HG02852 (cell line): ENCODE measurements around the gene FHIT.

Source experiments
- ATAC-seq: cut with Tn5 transposase; IDR thresholded peaks from one replicate; pipeline ENCODE4 v1.9.1; 2021; ENCODE audit warnings: mild to moderate bottlenecking, moderate library complexity; ENCODE audit not compliant: unreplicated experiment

The FHIT gene

GRCh38 chr3:60659098-60659497 is 592.2 kb downstream of the FHIT start:
- ATAC-seq: no peak

- peak; percentile 97 for ATAC-seq
These were observed 593.3 kb downstream of the FHIT start for GRCh38 chr3:60657972-60658371.

- peak; percentile 66 for ATAC-seq
These were observed 598.4 kb downstream of the FHIT start for GRCh38 chr3:60652829-60653228.

DNA sequence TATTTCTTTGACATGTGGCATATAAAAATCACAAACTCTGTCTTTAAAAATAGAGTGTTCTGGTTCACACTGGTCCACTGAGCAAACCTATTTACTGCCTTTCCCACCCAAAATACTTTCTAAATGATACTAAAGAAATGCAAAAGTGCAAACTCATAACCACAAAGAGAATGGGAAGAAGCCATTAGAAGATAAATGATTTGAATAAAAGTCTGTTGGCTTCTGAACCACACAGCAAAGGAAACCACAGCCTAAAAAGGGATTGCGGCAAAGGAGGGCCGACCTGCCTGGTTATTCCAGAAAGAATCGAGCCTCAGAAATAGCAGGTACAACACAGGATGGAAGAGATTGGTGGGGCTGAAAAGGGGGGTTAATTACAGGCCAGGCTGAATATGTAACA is 599.5 kb downstream of the FHIT start:
- ATAC-seq: no peak

DNA sequence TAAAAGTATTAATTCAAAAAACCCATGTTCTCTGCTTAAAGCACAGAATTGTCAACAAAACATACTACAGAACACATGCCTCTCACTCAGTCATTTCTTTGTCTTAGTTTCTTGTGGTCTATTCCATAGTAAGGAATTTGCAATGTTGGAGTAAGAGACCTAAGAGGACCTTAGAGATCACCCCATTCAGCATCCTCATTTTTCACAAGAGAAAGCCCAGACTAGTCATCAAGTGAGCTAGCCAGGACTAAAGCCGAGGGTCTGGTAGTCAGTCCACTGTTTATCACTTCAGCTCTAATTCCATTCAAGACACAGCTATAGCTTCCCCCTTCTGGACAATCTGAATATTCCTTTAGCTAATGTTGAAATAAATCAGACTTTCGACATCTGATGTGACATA is 601.1 kb downstream of the FHIT start:
- no peak for ATAC-seq

DNA sequence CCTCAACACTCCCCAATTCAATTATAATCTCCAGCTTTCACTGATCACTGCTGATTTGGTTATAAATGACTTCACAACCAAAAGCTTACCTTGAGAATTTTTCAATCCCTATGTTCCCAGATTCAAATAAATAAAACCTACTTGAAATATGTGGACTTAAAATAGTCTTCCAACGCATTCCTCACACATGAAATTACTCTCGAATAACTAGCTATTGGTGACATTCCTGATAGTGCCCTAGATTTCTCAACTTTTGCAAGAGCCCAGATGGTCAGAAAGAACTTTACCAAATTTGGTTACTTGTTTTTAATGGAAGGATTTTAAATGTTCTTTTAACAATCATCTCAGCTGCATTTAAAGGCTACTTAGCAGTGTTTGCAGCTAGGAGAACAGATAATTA is 605.5 kb downstream of the FHIT start:
- ATAC-seq: no peak

DNA sequence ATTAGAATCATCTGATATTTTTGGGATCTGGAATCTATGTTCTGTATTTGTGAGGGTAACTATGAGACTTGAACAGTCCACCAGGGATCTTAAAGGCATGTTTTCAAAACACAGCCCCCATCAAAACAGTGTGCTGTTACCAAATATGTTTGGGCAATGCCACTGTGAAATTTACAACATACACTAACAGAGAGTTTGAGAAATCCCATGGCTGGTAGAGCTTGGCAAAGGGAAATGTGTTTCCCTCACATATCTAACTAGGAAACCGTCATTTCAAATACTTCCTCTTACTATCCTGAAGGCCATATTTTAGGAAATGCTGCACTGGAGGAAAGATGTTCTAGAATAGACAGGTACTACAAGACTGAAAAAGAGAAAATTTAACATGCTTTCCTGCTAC is 607.4 kb downstream of the FHIT start:
- ATAC-seq: no peak

DNA sequence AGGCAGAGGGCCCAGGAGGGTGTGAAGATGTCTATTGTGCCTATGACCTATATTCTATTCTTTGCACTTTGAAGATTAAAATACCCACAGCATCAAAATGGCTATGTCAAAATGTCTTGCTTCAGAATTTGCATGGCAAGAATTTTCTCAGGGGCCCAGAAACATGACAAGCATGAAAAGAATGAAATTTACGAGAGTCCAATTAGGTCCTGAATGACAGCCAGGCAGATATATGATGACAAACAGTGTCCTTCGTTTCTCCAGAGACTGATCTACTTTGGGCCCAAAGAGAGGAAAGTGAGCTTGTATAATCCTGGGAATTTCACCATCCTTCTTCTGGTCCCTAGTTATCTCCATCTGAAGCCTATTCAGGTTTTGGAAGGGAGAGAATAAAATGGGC is 609.9 kb downstream of the FHIT start:
- no peak for ATAC-seq

- no peak for ATAC-seq
These were observed 614.4 kb downstream of the FHIT start for GRCh38 chr3:60636846-60637245.

DNA sequence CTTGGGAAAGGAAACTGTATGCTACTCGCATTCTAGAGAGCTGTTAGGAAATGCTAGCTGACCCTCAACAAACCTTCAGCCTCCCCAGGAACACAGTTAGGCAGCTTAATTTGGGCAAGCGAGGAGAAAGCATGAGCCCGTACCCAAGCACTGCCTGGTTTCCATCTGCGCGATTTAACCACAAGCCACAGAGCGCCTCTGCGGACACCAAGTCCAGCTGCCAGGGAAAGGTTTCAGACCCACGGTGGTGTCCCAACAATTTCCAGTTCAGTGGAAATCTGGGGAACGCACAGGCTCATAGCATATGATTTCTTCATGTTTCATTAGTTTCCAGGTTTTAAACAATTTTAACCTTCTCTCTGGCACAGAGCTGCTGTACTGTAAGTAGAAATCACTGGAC is 617.6 kb downstream of the FHIT start:
- no peak for ATAC-seq

DNA sequence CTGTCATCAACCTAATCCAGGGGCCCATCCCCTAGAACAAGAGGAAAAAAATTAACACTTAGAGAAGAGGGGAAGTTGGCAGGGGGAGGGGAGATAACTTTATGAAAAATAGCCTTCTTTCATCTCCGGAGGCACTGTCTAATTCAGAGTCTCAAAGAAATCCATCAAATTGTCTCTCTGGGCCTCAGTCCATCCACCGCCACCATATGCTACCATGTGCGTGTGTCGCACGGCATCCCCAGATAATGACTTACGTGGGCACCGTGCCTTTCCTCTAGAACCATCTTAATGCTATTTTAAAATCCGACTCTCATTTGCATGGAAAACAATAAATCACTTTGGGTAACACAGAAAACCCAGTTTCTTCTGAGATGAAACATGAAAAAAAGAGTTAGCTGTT is 619.7 kb downstream of the FHIT start:
- ATAC-seq: no peak

- ATAC-seq: no peak
These were observed 620.3 kb downstream of the FHIT start for GRCh38 chr3:60630953-60631352.

DNA sequence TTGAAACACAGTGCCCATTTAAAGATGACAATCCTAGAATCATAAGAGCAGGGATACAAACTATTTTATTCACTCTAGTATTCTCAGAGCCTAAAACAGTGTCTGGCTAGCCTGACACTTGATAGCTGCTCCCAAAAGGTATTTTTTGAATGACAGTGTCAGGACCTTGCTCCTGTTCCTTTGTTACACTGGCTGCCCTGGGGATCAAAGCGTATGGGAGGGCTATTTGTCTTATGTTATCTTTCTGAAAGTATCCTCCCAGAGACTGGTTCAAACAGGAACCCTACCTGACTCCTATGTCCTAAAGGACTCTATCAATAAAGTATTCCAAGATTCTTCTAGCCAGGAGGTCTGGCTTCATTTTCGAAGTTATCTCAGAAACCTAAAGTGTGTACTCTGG is 621.4 kb downstream of the FHIT start:
- ATAC-seq: no peak

GRCh38 chr3:60622349-60622748 is 628.9 kb downstream of the FHIT start:
- no peak for ATAC-seq

DNA sequence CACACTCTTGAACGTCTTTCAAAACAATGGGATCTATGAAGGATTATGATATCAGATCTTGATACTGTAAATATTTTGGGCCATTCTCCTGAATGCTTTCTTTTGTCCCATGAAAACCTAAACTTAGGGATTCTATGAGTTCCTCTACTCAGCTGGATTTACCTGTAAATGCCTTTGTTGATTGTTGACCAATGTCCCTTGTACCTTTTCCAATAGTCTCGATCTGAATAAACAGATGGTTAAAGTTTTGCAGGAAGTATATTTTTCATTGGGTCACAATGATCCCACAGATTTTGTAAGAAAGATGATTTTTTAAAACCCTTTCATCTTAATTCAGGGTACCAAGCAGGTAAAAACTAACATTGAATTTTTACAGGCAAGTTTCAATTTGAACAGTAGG is 634.1 kb downstream of the FHIT start:
- ATAC-seq: no peak

GRCh38 chr3:60613769-60614303 is 637.4 kb downstream of the FHIT start:
- no peak for ATAC-seq

- ATAC-seq: no peak
These were observed 640.7 kb downstream of the FHIT start for GRCh38 chr3:60610441-60611112.

- ATAC-seq: no peak
These were observed 641.8 kb downstream of the FHIT start for GRCh38 chr3:60609446-60609845.

- ATAC-seq: no peak
These were observed 647.4 kb downstream of the FHIT start for GRCh38 chr3:60603860-60604259.

GRCh38 chr3:60600848-60601247 is 650.4 kb downstream of the FHIT start:
- ATAC-seq: no peak

DNA sequence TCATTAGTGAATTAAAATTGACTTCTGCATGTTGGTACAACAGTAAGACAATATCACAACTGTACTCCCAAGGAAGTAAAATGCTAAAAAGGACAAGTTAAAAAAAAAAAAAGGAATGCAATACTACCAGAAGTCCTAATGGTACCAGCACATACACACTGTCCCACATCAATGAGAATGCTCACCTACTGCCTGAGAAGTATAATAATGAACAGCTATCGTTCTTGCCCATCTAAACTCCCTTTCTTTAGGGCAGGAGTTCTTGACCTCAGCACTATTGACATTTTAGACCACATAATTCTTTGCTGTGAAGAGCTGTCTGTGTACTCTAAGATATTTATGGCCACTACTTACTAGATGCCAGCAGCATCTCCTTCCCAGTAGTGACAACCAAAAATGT is 651.7 kb downstream of the FHIT start:
- no peak for ATAC-seq

GRCh38 chr3:60598671-60599070 is 652.6 kb downstream of the FHIT start:
- no peak for ATAC-seq

GRCh38 chr3:60594025-60594424 is 657.2 kb downstream of the FHIT start:
- ATAC-seq: no peak
